Adrenal gland (tissue), 5 donors: ENCODE results near the gene MAP3K6.

Experiments used
- POLR2A ChIP-seq, 2 donors: fragments of 450-650 bp; IDR thresholded peaks; one replicate each; pipeline ENCODE4 v1.6.1; 2017; ENCODE audit warnings: antibody characterized with exemption in 2 of 2, mild to moderate bottlenecking in 2 of 2, moderate library complexity in 1 of 2
- TF ChIP-seq, protein P1 (sequence below), 6 experiments: fragments of 450-650 bp in 4 of 6; fragments of 200-600 bp in 2 of 6; sonication (generic) in 1 of 6; IDR thresholded peaks; 1 replicate in 5 of 6; 2 replicates in 1 of 6; pipeline versions ENCODE4 v1.5.1 to v1.8.0; 2016 to 2021; ENCODE audit warnings: antibody characterized with exemption in 6 of 6, mild to moderate bottlenecking in 2 of 6, moderate library complexity in 1 of 6
- donor health status: DM: no; HTN: no; CAD: no.

- TF ChIP-seq, protein P1, sequence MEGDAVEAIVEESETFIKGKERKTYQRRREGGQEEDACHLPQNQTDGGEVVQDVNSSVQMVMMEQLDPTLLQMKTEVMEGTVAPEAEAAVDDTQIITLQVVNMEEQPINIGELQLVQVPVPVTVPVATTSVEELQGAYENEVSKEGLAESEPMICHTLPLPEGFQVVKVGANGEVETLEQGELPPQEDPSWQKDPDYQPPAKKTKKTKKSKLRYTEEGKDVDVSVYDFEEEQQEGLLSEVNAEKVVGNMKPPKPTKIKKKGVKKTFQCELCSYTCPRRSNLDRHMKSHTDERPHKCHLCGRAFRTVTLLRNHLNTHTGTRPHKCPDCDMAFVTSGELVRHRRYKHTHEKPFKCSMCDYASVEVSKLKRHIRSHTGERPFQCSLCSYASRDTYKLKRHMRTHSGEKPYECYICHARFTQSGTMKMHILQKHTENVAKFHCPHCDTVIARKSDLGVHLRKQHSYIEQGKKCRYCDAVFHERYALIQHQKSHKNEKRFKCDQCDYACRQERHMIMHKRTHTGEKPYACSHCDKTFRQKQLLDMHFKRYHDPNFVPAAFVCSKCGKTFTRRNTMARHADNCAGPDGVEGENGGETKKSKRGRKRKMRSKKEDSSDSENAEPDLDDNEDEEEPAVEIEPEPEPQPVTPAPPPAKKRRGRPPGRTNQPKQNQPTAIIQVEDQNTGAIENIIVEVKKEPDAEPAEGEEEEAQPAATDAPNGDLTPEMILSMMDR (IDR thresholded peaks at IDR 0.05), result no peak
- TF ChIP-seq POLR2A (IDR thresholded peaks at IDR 0.05), result no peak
Observed at GRCh38 chr1:27399251-27400025, 32.7 kb upstream of the MAP3K6 start.
